ENCODE results near the gene PRKAR1B. TPM values are rescaled to one million over a fixed set of nuclear protein-coding genes. Genes with fewer than 3 reads are reported as not detected.

Gene PRKAR1B
- total and polyA plus RNA-seq, 7 donors, result 1.4 to 4.6 (median 1.9) TPM

- Histone ChIP-seq H3K4me1 (no peaks in the 10 kb centered on the region), H3K9me3 (no peaks in the 10 kb centered on the region), H3K36me3 (ENCODE audit: insufficient read depth in 1 of 2, low read depth in 1 of 2) (no peaks in the 10 kb centered on the region), H3K27me3 (ENCODE audit: insufficient read depth in 3 of 3, low read length in 2 of 3) (peaks cover 0 to 53% (median 8%) of the 10 kb centered on the region in 3 donors), H3K27ac (no peak overlapping the region), H3K4me3 (no peak overlapping the region)
- DNase-seq, result no peak
- intact Hi-C loops (cut with DNase I), result no loop called here
- 58 to 66% (median 58%) methylated on average over 29 to 30 of the region's 30 CpGs for WGBS, 3 donors
- TF ChIP-seq, protein P1, sequence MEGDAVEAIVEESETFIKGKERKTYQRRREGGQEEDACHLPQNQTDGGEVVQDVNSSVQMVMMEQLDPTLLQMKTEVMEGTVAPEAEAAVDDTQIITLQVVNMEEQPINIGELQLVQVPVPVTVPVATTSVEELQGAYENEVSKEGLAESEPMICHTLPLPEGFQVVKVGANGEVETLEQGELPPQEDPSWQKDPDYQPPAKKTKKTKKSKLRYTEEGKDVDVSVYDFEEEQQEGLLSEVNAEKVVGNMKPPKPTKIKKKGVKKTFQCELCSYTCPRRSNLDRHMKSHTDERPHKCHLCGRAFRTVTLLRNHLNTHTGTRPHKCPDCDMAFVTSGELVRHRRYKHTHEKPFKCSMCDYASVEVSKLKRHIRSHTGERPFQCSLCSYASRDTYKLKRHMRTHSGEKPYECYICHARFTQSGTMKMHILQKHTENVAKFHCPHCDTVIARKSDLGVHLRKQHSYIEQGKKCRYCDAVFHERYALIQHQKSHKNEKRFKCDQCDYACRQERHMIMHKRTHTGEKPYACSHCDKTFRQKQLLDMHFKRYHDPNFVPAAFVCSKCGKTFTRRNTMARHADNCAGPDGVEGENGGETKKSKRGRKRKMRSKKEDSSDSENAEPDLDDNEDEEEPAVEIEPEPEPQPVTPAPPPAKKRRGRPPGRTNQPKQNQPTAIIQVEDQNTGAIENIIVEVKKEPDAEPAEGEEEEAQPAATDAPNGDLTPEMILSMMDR (IDR thresholded peaks at IDR 0.05), result no peak
- no peak for ATAC-seq
Measured at GRCh38 chr7:577741-578370, 149.2 kb downstream of the PRKAR1B start.

- H3K27me3 ChIP-seq (ENCODE audit: insufficient read depth in 3 of 3, low read length in 2 of 3), result peaks cover 0 to 59% (median 12%) of the 10 kb centered on the region in 3 donors
- intact Hi-C loops (cut with DNase I), result no loop called here
- no peak for ATAC-seq
Measured at GRCh38 chr7:577278-577665, 149.8 kb downstream of the PRKAR1B start.

GRCh38 chr7:576524-577277 lies 150.4 kb downstream of the PRKAR1B start:
- DNase-seq, result no peak
- no peaks in the 10 kb centered on the region for H3K9me3 ChIP-seq
- WGBS, 3 donors, result 84 to 90% (median 88%) methylated on average over 37 of the region's 37 CpGs
- no peak for ATAC-seq
- H3K36me3 ChIP-seq (ENCODE audit: insufficient read depth in 1 of 2, low read depth in 1 of 2), result no peaks in the 10 kb centered on the region
- H3K27ac ChIP-seq, result no peak overlapping the region
- H3K4me1 ChIP-seq, result peaks cover 3% of the 10 kb centered on the region
- H3K4me3 ChIP-seq, result no peak overlapping the region
- H3K27me3 ChIP-seq (ENCODE audit: insufficient read depth in 3 of 3, low read length in 2 of 3), result peaks cover 0 to 60% (median 12%) of the 10 kb centered on the region in 3 donors
- intact Hi-C loops (cut with DNase I), result no loop called here
- TF ChIP-seq, protein P1 (IDR thresholded peaks at IDR 0.05), result no peak

More at GRCh38 chr7:577278-577665, 149.8 kb downstream of the PRKAR1B start:
- TF ChIP-seq, protein P1 (IDR thresholded peaks at IDR 0.05), result no peak
- WGBS, 3 donors, result 96 to 98% (median 97%) methylated on average over 22 of the region's 22 CpGs
- Histone ChIP-seq H3K4me1 (no peaks in the 10 kb centered on the region), H3K9me3 (no peaks in the 10 kb centered on the region), H3K27ac (no peak overlapping the region), H3K36me3 (ENCODE audit: insufficient read depth in 1 of 2, low read depth in 1 of 2) (no peaks in the 10 kb centered on the region), H3K4me3 (no peak overlapping the region)
- no peak for DNase-seq

- H3K9me3 ChIP-seq, result no peaks in the 10 kb centered on the region
- 39 to 58% (median 53%) methylated on average over 33 of the region's 33 CpGs for WGBS, 3 donors
- no peaks in the 10 kb centered on the region for H3K36me3 ChIP-seq (ENCODE audit: insufficient read depth in 1 of 2, low read depth in 1 of 2)
- no peak overlapping the region for H3K4me3 ChIP-seq
- intact Hi-C loops (cut with DNase I), result no loop called here
- peaks cover 3% of the 10 kb centered on the region for H3K4me1 ChIP-seq
- DNase-seq, result no peak
- ATAC-seq, result no peak
- H3K27me3 ChIP-seq (ENCODE audit: insufficient read depth in 3 of 3, low read length in 2 of 3), result peaks cover 0 to 68% (median 16%) of the 10 kb centered on the region in 3 donors
- TF ChIP-seq, protein P1 (IDR thresholded peaks at IDR 0.05), result no peak
- H3K27ac ChIP-seq, result no peak overlapping the region
Measured at GRCh38 chr7:575425-576366, 151.4 kb downstream of the PRKAR1B start.

Data from psoas muscle (tissue), 8 donors.